ENCODE data around the gene DCAF6. TPM values are rescaled to one million over a fixed set of nuclear protein-coding genes. Genes with fewer than 3 reads are reported as not detected.

The DCAF6 gene
- 25.1 and 30.3 TPM in 2 replicates for total RNA-seq

GRCh38 chr1:167936068-167936929 lies at the start of gene DCAF6:
Gene DCAF6 (plus strand): TSS chr1:167936683. CDS start chr1:167936912, 229 bp downstream.

GRCh38 chr1:167913895-167914496 lies 22.5 kb upstream of the DCAF6 start, which contains the start of gene ADCY10:
Gene ADCY10 (minus strand): TSS chr1:167914134. CDS start chr1:167905140, 8,994 bp downstream.

GRCh38 chr1:167936930-167937708 lies 636 bp downstream of the DCAF6 start, which contains the start of gene MPC2:
Gene MPC2 (minus strand): TSS chr1:167937072. CDS start chr1:167935841, 1,231 bp downstream.

Other genes with a start within 250 kb of the DCAF6 start
- gene MPZL1, start 214.7 kb upstream of the DCAF6 start, total RNA-seq: 42.4 and 64.0 TPM in 2 replicates
- gene ADCY10, start 22.5 kb upstream of the DCAF6 start, total RNA-seq: not detected in 2 replicates
- gene MPC2, start 389 bp downstream of the DCAF6 start, total RNA-seq: 33.6 and 46.0 TPM in 2 replicates
- gene GPR161, start 200.2 kb downstream of the DCAF6 start, total RNA-seq: 8.5 and 11.8 TPM in 2 replicates
- 19.2 and 24.7 TPM in 2 replicates for gene TIPRL, start 242.3 kb downstream of the DCAF6 start, total RNA-seq

All from airway epithelial cell (primary cell).